Measurements from ENCODE around the gene SMCHD1. TPM values are rescaled to one million over a fixed set of nuclear protein-coding genes. Genes with fewer than 3 reads are reported as not detected.

The SMCHD1 gene
- total RNA-seq, 4 donors from 2014 or later: 35.5 to 126 (median 41.3) TPM

- Histone ChIP-seq H3K36me3 (peaks cover 71% of the 10 kb centered on the region), H3K4me3 (no peak overlapping the region), H3K27ac (no peak overlapping the region), H3K9me3 (no peaks in the 10 kb centered on the region), H3K4me1 (no peaks in the 10 kb centered on the region), H3K27me3 (no peaks in the 10 kb centered on the region)
- TF ChIP-seq CTCF (IDR thresholded peaks at IDR 0.05): no peak
- TF ChIP-seq POLR2A (IDR thresholded peaks at IDR 0.05): no peak
- no peak for TF ChIP-seq EP300 (IDR thresholded peaks at IDR 0.05)
- no peak for TF ChIP-seq POLR2AphosphoS5 (IDR thresholded peaks at IDR 0.05)
- no peak for DNase-seq (ENCODE audit: low spot score in 2 of 2)
- WGBS: 87% methylated on average over 3 of the region's 3 CpGs
Measured at GRCh38 chr18:2780750-2781149, 125.2 kb downstream of the SMCHD1 start.

DNA sequence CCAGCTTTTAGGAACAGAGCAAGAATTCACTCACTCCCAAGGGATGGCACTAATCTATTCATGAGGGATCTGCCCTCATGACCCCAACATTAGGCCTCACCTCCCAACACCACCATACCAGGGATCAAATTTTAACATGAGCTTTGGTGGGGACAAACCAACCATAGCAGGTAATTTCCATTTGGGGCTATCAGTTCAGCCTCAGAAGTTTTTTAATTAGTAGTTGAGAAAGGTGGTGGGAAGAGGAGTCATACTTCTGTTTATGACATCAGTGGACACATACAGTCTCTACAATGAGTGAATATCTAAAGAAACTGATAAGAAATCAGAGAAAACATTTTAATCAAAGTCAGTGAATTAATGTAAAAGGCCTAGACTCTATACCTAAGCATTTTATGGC, 131.7 kb downstream of the SMCHD1 start:
- TF ChIP-seq POLR2AphosphoS5 (IDR thresholded peaks at IDR 0.05): no peak
- TF ChIP-seq POLR2A (IDR thresholded peaks at IDR 0.05): no peak
- no peak for TF ChIP-seq EP300 (IDR thresholded peaks at IDR 0.05)
- no peak for TF ChIP-seq CTCF (IDR thresholded peaks at IDR 0.05)
- Histone ChIP-seq H3K4me1 (no peaks in the 10 kb centered on the region), H3K9me3 (no peaks in the 10 kb centered on the region), H3K27me3 (no peaks in the 10 kb centered on the region), H3K27ac (no peak overlapping the region), H3K36me3 (peaks cover 69% of the 10 kb centered on the region), H3K4me3 (no peak overlapping the region)
- no peak for DNase-seq (ENCODE audit: low spot score in 2 of 2)

GRCh38 chr18:2792395-2792794, 136.9 kb downstream of the SMCHD1 start:
- Histone ChIP-seq H3K36me3 (peaks cover 54% of the 10 kb centered on the region), H3K27ac (no peak overlapping the region), H3K4me3 (no peak overlapping the region), H3K9me3 (no peaks in the 10 kb centered on the region), H3K27me3 (no peaks in the 10 kb centered on the region), H3K4me1 (no peaks in the 10 kb centered on the region)
- TF ChIP-seq POLR2A (IDR thresholded peaks at IDR 0.05) (no peak), POLR2AphosphoS5 (IDR thresholded peaks at IDR 0.05) (no peak), CTCF (IDR thresholded peaks at IDR 0.05) (no peak), EP300 (IDR thresholded peaks at IDR 0.05) (no peak)
- 98% methylated on average over 2 of the region's 2 CpGs for WGBS
- no peak for DNase-seq (ENCODE audit: low spot score in 2 of 2)

GRCh38 chr18:2794159-2794558, 138.6 kb downstream of the SMCHD1 start:
- Histone ChIP-seq H3K9me3 (no peaks in the 10 kb centered on the region), H3K27ac (no peak overlapping the region), H3K27me3 (no peaks in the 10 kb centered on the region), H3K4me3 (no peak overlapping the region), H3K36me3 (peaks cover 43% of the 10 kb centered on the region), H3K4me1 (no peaks in the 10 kb centered on the region)
- 97% methylated on average over 9 of the region's 9 CpGs for WGBS
- no peak for DNase-seq (ENCODE audit: low spot score in 2 of 2)
- TF ChIP-seq POLR2A (IDR thresholded peaks at IDR 0.05) (no peak), CTCF (IDR thresholded peaks at IDR 0.05) (no peak), POLR2AphosphoS5 (IDR thresholded peaks at IDR 0.05) (no peak), EP300 (IDR thresholded peaks at IDR 0.05) (no peak)

- H3K36me3 ChIP-seq: peaks cover 42% of the 10 kb centered on the region
- no peaks in the 10 kb centered on the region for H3K27me3 ChIP-seq
- H3K4me1 ChIP-seq: no peaks in the 10 kb centered on the region
- no peak overlapping the region for H3K4me3 ChIP-seq
- H3K9me3 ChIP-seq: no peaks in the 10 kb centered on the region
- WGBS: 100% methylated on average over 1 of the region's 1 CpG
- no peak for DNase-seq (ENCODE audit: low spot score in 2 of 2)
- no peak for TF ChIP-seq EP300 (IDR thresholded peaks at IDR 0.05)
- H3K27ac ChIP-seq: no peak overlapping the region
Measured at GRCh38 chr18:2797951-2798350, 142.4 kb downstream of the SMCHD1 start.

DNA sequence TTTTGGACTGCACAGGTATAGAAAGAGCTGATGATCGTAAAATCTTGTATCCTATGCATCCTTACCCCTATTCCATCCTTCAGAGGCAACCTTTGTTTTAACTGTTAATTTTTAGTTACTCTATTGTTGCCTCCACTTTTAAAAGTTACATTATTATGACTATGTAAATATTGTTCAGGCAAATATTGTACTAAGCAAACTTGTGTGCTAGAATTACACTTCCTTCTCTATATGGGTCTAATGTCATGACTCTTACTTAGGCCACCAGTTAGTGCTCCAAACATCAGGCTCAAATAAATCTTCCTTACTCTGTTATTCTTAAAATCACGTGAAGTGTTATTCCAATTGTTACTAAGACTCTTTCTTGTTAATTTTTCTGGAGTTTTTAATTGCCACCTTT, 143.8 kb downstream of the SMCHD1 start:
- Histone ChIP-seq H3K4me3 (no peak overlapping the region), H3K36me3 (peaks cover 42% of the 10 kb centered on the region), H3K4me1 (no peaks in the 10 kb centered on the region), H3K27ac (no peak overlapping the region), H3K27me3 (no peaks in the 10 kb centered on the region), H3K9me3 (no peaks in the 10 kb centered on the region)
- WGBS: 66% methylated on average over 2 of the region's 2 CpGs
- no peak for DNase-seq (ENCODE audit: low spot score in 2 of 2)
- TF ChIP-seq EP300 (IDR thresholded peaks at IDR 0.05) (no peak), CTCF (IDR thresholded peaks at IDR 0.05) (no peak), POLR2A (IDR thresholded peaks at IDR 0.05) (no peak), POLR2AphosphoS5 (IDR thresholded peaks at IDR 0.05) (no peak)
